ENCODE results near the gene PMM2. TPM values are rescaled to one million over a fixed set of nuclear protein-coding genes. Genes with fewer than 3 reads are reported as not detected.

Gene PMM2
- total and polyA plus RNA-seq, 2 donors (not counting 1 experiment from before 2014, with no cell fraction given), result 15.8 to 47.5 TPM

DNA sequence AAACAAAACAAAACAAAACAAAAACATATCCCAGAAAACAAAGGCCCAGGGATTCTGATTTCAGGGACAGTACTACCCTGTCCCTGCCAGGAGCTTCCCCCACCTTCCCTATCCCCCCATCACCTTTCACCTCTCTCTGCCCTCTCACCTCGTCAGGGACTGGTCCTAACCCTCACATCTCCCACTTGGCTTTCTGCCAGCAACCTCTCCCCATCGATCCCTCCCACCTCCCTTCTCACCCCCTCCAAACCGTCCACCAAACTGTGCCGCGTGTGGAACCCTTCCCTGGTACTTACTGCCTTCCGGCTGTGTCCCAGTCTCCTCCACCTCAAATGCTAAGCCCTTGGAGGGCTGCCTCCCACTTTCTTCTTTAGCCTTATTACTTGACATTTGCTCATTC lies 36.6 kb upstream of the PMM2 start:
- 93% methylated on average over 6 of the region's 6 CpGs for WGBS (ENCODE audit: insufficient coverage)
- no peak for TF ChIP-seq EZH2 (IDR thresholded peaks at IDR 0.05; ENCODE audit: borderline replicate concordance, insufficient read depth, low read depth, low read length, poor library complexity, severe bottlenecking)
- TF ChIP-seq, protein P1, sequence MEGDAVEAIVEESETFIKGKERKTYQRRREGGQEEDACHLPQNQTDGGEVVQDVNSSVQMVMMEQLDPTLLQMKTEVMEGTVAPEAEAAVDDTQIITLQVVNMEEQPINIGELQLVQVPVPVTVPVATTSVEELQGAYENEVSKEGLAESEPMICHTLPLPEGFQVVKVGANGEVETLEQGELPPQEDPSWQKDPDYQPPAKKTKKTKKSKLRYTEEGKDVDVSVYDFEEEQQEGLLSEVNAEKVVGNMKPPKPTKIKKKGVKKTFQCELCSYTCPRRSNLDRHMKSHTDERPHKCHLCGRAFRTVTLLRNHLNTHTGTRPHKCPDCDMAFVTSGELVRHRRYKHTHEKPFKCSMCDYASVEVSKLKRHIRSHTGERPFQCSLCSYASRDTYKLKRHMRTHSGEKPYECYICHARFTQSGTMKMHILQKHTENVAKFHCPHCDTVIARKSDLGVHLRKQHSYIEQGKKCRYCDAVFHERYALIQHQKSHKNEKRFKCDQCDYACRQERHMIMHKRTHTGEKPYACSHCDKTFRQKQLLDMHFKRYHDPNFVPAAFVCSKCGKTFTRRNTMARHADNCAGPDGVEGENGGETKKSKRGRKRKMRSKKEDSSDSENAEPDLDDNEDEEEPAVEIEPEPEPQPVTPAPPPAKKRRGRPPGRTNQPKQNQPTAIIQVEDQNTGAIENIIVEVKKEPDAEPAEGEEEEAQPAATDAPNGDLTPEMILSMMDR (IDR thresholded peaks at IDR 0.05), result no peak
- DNase-seq (no peak), ATAC-seq (ENCODE audit: low read depth) (no peak)
- no peak overlapping the region for H3K27ac Mint-ChIP-seq
- Histone ChIP-seq H2AFZ (ENCODE audit: insufficient read depth, low read depth, low read length, poor library complexity, severe bottlenecking) (no peak overlapping the region), H3K4me3 (ENCODE audit: control extremely low read depth in 1 of 5, extremely low read depth in 1 of 5, insufficient read depth in 1 of 5, low read depth in 2 of 5, low read length in 4 of 5) (no peak overlapping the region), H3K27me3 (replicated peaks in 1 of 4; ENCODE audit: control extremely low read depth in 1 of 4, control insufficient read depth in 3 of 4, insufficient read depth in 4 of 4, low read length in 3 of 4) (no peaks in the 10 kb centered on the region), H3K79me2 (ENCODE audit: control insufficient read depth, insufficient read depth, low read length) (no peaks in the 10 kb centered on the region), H3K4me1 (ENCODE audit: control insufficient read depth in 2 of 2, insufficient read depth in 2 of 2, low read length in 2 of 2) (no peaks in the 10 kb centered on the region), H4K20me1 (ENCODE audit: control insufficient read depth, insufficient read depth, low read length, poor library complexity, severe bottlenecking) (no peaks in the 10 kb centered on the region), H3K36me3 (replicated peaks in 1 of 2; ENCODE audit: control extremely low read depth in 1 of 2, control insufficient read depth in 1 of 2, extremely low read depth in 1 of 2, insufficient read depth in 2 of 2, low read length in 1 of 2) (peaks cover 4 to 13% of the 10 kb centered on the region in 2 experiments), H3K27ac (ENCODE audit: low read length in 2 of 2) (no peak overlapping the region), H3K9ac (ENCODE audit: low read length) (no peak overlapping the region), H3K9me3 (ENCODE audit: control extremely low read depth in 1 of 3, control insufficient read depth in 2 of 3, insufficient read depth in 1 of 3, low read length in 2 of 3) (peaks cover 0 to 2% (median 0%) of the 10 kb centered on the region in 3 donors), H3K4me2 (replicated peaks; ENCODE audit: low read depth, low read length, poor library complexity, severe bottlenecking) (no peak overlapping the region)
- intact Hi-C loops (cut with micrococcal nuclease), result no loop called here
- POLR2A ChIA-PET, result no interaction called here
- no peaks in the 10 kb centered on the region for H3K4me1 Mint-ChIP-seq
- H3K9me3 Mint-ChIP-seq (ENCODE audit: insufficient read depth), result no peaks in the 10 kb centered on the region
- no peak overlapping the region for H3K4me3 Mint-ChIP-seq
- no peaks in the 10 kb centered on the region for H3K27me3 Mint-ChIP-seq
- CTCF ChIA-PET, result no interaction called here

DNA sequence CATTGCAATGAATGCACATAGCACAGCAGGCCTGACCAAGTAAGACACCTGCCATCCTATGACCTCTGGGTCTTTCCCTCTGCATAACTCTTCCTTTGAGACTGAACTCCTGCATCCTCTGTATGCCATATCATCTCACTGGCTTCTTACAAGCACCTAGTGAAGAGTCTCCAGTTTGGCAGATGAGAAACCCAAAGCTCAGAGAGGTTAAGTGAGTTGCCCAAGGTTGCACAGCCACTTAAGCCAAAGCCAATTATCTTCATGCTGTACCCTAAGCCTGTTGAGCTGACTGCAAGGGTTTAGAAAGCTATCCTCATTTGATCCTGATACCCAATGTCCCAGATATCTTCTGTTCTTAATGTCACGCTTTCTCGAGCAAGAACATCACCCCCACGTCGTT lies 35.4 kb upstream of the PMM2 start:
- Histone ChIP-seq H3K9me3 (ENCODE audit: control extremely low read depth in 1 of 3, control insufficient read depth in 2 of 3, insufficient read depth in 1 of 3, low read length in 2 of 3) (peaks cover 0 to 2% (median 0%) of the 10 kb centered on the region in 3 donors), H4K20me1 (ENCODE audit: control insufficient read depth, insufficient read depth, low read length, poor library complexity, severe bottlenecking) (no peaks in the 10 kb centered on the region), H3K27ac (ENCODE audit: low read length in 2 of 2) (no peak overlapping the region), H3K27me3 (replicated peaks in 1 of 4; ENCODE audit: control extremely low read depth in 1 of 4, control insufficient read depth in 3 of 4, insufficient read depth in 4 of 4, low read length in 3 of 4) (no peaks in the 10 kb centered on the region), H3K4me1 (ENCODE audit: control insufficient read depth in 2 of 2, insufficient read depth in 2 of 2, low read length in 2 of 2) (no peaks in the 10 kb centered on the region), H3K36me3 (replicated peaks in 1 of 2; ENCODE audit: control extremely low read depth in 1 of 2, control insufficient read depth in 1 of 2, extremely low read depth in 1 of 2, insufficient read depth in 2 of 2, low read length in 1 of 2) (peaks cover 0 to 13% of the 10 kb centered on the region in 2 experiments), H3K4me2 (replicated peaks; ENCODE audit: low read depth, low read length, poor library complexity, severe bottlenecking) (no peak overlapping the region), H3K9ac (ENCODE audit: low read length) (no peak overlapping the region), H3K4me3 (ENCODE audit: control extremely low read depth in 1 of 5, extremely low read depth in 1 of 5, insufficient read depth in 1 of 5, low read depth in 2 of 5, low read length in 4 of 5) (no peak overlapping the region), H2AFZ (ENCODE audit: insufficient read depth, low read depth, low read length, poor library complexity, severe bottlenecking) (no peak overlapping the region), H3K79me2 (ENCODE audit: control insufficient read depth, insufficient read depth, low read length) (no peaks in the 10 kb centered on the region)
- no peak for DNase-seq
- intact Hi-C loops (cut with micrococcal nuclease), result no loop called here
- Mint-ChIP-seq H3K9me3 (ENCODE audit: insufficient read depth) (no peaks in the 10 kb centered on the region), H3K4me3 (no peak overlapping the region), H3K27me3 (no peaks in the 10 kb centered on the region), H3K27ac (no peak overlapping the region), H3K4me1 (no peaks in the 10 kb centered on the region)
- no peak for ATAC-seq (ENCODE audit: low read depth)
- WGBS (ENCODE audit: insufficient coverage), result 88% methylated on average over 4 of the region's 4 CpGs
- POLR2A ChIA-PET, result no interaction called here
- CTCF ChIA-PET, result no interaction called here
- no peak for TF ChIP-seq EZH2 (IDR thresholded peaks at IDR 0.05; ENCODE audit: borderline replicate concordance, insufficient read depth, low read depth, low read length, poor library complexity, severe bottlenecking)
- TF ChIP-seq, protein P1 (IDR thresholded peaks at IDR 0.05), result no peak

Data from B cell (primary cell).